ENCODE results near the gene LACTB. TPM values are rescaled to one million over a fixed set of nuclear protein-coding genes. Genes with fewer than 3 reads are reported as not detected.

The LACTB gene
- total RNA-seq, 1 donor from 2014 or later, result 10.2 TPM

GRCh38 chr15:63107895-63108546 is 13.6 kb upstream of the LACTB start:
- H3K9me3 Mint-ChIP-seq (ENCODE audit: low read depth), result no peaks in the 10 kb centered on the region
- no peaks in the 10 kb centered on the region for H3K4me1 Mint-ChIP-seq (ENCODE audit: low read depth)
- no peak overlapping the region for H3K4me3 Mint-ChIP-seq (ENCODE audit: low read depth)
- no peak for TF ChIP-seq CTCF (IDR thresholded peaks at IDR 0.05; ENCODE audit: unreplicated experiment)
- no peak for DNase-seq (ENCODE audit: low spot score, unreplicated experiment)
- peaks cover 5% of the 10 kb centered on the region for H3K27me3 Mint-ChIP-seq
- H3K27ac Mint-ChIP-seq, result no peak overlapping the region
- no peaks in the 10 kb centered on the region for H3K36me3 Mint-ChIP-seq (ENCODE audit: insufficient read depth)

DNA sequence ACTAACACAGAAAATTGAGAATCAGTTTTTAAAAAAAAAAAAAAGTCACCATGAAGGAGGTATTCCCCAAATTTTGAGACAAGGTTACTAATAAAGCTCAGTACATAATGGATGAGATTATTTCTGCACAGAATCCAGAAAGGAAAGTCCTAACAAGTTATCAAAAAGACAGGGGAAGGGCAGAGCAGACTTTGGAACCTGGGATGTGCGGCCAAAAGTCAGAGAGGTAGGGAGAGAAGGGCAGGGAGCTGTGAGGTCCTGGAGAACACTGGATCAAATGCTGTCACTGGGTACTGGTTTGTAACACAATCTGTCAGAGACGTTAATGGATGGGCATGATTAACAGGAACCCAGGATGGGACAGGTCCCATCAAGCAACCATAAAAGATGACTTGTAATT is 12.2 kb upstream of the LACTB start:
- DNase-seq (ENCODE audit: low spot score, unreplicated experiment), result no peak
- no peak overlapping the region for H3K4me3 Mint-ChIP-seq (ENCODE audit: low read depth)
- no peak for TF ChIP-seq CTCF (IDR thresholded peaks at IDR 0.05; ENCODE audit: unreplicated experiment)
- peaks cover 5% of the 10 kb centered on the region for H3K27me3 Mint-ChIP-seq
- no peaks in the 10 kb centered on the region for H3K9me3 Mint-ChIP-seq (ENCODE audit: low read depth)
- peak overlapping the region; percentile 26 for H3K27ac Mint-ChIP-seq
- no peaks in the 10 kb centered on the region for H3K4me1 Mint-ChIP-seq (ENCODE audit: low read depth)
- no peaks in the 10 kb centered on the region for H3K36me3 Mint-ChIP-seq (ENCODE audit: insufficient read depth)

DNA sequence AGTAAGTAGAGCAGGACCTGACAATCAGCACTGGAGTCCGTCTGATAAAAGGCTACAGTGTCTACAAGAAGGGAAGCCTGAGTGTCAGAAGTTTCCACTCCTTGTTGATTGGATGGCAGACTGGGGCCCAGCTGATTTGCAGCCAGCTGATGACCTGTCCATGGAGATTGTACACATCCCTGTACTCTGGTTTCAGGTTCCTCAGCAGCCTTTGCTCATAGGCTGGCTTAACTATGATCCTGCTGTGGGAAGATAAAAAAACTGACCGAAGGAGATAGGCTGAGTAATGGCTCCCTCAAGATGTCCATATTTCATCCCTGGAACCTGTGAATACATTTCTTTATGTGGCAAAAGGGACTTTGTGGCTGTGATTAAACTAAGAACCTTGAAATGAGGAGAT is 11.7 kb upstream of the LACTB start:
- Mint-ChIP-seq H3K4me1 (ENCODE audit: low read depth) (no peaks in the 10 kb centered on the region), H3K4me3 (ENCODE audit: low read depth) (no peak overlapping the region), H3K27ac (no peak overlapping the region), H3K36me3 (ENCODE audit: insufficient read depth) (no peaks in the 10 kb centered on the region), H3K9me3 (ENCODE audit: low read depth) (no peaks in the 10 kb centered on the region), H3K27me3 (peaks cover 5% of the 10 kb centered on the region)
- TF ChIP-seq CTCF (IDR thresholded peaks at IDR 0.05; ENCODE audit: unreplicated experiment), result no peak
- no peak for DNase-seq (ENCODE audit: low spot score, unreplicated experiment)

- TF ChIP-seq CTCF (IDR thresholded peaks at IDR 0.05; ENCODE audit: unreplicated experiment), result no peak
- Mint-ChIP-seq H3K27me3 (peaks cover 5% of the 10 kb centered on the region), H3K4me1 (ENCODE audit: low read depth) (no peaks in the 10 kb centered on the region), H3K9me3 (ENCODE audit: low read depth) (no peaks in the 10 kb centered on the region), H3K27ac (no peak overlapping the region), H3K4me3 (ENCODE audit: low read depth) (no peak overlapping the region), H3K36me3 (ENCODE audit: insufficient read depth) (no peaks in the 10 kb centered on the region)
- DNase-seq (ENCODE audit: low spot score, unreplicated experiment), result no peak
Observed at GRCh38 chr15:63110428-63111026, 11.1 kb upstream of the LACTB start.

DNA sequence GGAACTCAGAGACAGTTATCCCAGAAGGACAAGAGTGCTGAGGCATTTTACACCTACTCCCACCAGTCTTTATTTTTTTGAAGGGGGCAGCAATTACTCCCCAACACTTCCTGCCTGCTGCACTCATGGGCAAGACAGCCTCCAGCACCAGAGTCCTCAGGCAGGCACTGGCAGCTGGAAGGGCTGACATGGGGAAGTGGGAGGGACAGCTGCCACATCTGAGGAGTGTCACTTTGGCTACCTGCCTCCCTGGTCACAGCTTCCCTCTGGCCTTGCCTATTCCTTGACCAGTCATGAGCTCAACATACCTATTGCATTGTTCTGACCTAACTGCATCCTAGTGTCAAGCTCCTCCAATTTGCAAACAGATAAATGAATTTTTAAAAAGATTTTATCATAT is 10.2 kb upstream of the LACTB start:
- no peak for DNase-seq (ENCODE audit: low spot score, unreplicated experiment)
- Mint-ChIP-seq H3K4me1 (ENCODE audit: low read depth) (no peaks in the 10 kb centered on the region), H3K27ac (no peak overlapping the region), H3K27me3 (peaks cover 5% of the 10 kb centered on the region), H3K4me3 (ENCODE audit: low read depth) (no peak overlapping the region), H3K9me3 (ENCODE audit: low read depth) (no peaks in the 10 kb centered on the region), H3K36me3 (ENCODE audit: insufficient read depth) (no peaks in the 10 kb centered on the region)
- no peak for TF ChIP-seq CTCF (IDR thresholded peaks at IDR 0.05; ENCODE audit: unreplicated experiment)

Measured in progenitor cell of endocrine pancreas (in vitro differentiated cells).